PFSK-1 (cell line): ENCODE data around the gene MRPL17.

ENCODE experiments used
- FOXP2 ChIP-seq: optimal IDR thresholded peaks from 2 replicates; pipeline ENCODE3; 2011; ENCODE audit warnings: borderline replicate concordance, control low read depth, inconsistent platforms; ENCODE audit not compliant: insufficient read depth; ENCODE audit errors: extremely low read length, extremely low read depth
- POLR2AphosphoS5 ChIP-seq: IDR thresholded peaks from 2 replicates; pipeline ENCODE4 v1.6.1; 2012; ENCODE audit warnings: low read depth, mild to moderate bottlenecking, control low read depth, low read length, moderate library complexity
- SIN3A ChIP-seq: IDR thresholded peaks from 2 replicates; pipeline ENCODE4 v1.6.1; 2012; ENCODE audit warnings: mild to moderate bottlenecking, low read length, moderate library complexity, borderline replicate concordance; ENCODE audit not compliant: insufficient read depth
- TAF1 ChIP-seq: IDR thresholded peaks from 2 replicates; pipeline ENCODE4 v1.6.1; 2012; ENCODE audit warnings: low read length, control low read depth, borderline replicate concordance; ENCODE audit not compliant: insufficient read depth
- TF ChIP-seq, protein P1 (sequence below), 2 experiments: IDR thresholded peaks; 2 replicates each; pipeline versions ENCODE4 v1.6.1 to v1.8.0; 2011 to 2012; ENCODE audit warnings: low read depth in 2 of 2, low read length in 2 of 2, control low read depth in 1 of 2, inconsistent platforms in 1 of 2, mild to moderate bottlenecking in 1 of 2, moderate library complexity in 1 of 2; ENCODE audit not compliant: insufficient read depth in 1 of 2

MRPL17 gene

DNA sequence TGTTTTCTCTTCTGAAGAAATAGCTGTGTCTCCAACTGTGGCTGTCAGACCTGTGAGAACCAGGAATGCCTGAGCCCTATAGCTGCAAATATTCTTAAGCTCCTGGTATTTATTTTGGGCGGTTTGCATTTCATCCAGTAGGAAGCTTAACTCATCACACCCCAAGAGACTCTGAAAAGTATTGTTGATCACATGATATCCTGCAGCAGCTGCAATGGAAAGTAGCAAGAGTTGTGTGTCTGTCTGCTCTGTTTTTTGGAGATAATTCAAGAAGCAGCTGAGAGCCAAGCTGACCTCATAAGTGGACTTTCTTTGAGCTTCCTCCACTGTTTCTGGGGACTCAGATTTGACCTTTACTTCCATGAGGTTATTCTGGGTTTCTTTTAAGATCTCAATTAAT lies 36.4 kb upstream of the MRPL17 start:
- TF ChIP-seq FOXP2, result no peak
- TF ChIP-seq SIN3A, result no peak
- TF ChIP-seq, protein P1, sequence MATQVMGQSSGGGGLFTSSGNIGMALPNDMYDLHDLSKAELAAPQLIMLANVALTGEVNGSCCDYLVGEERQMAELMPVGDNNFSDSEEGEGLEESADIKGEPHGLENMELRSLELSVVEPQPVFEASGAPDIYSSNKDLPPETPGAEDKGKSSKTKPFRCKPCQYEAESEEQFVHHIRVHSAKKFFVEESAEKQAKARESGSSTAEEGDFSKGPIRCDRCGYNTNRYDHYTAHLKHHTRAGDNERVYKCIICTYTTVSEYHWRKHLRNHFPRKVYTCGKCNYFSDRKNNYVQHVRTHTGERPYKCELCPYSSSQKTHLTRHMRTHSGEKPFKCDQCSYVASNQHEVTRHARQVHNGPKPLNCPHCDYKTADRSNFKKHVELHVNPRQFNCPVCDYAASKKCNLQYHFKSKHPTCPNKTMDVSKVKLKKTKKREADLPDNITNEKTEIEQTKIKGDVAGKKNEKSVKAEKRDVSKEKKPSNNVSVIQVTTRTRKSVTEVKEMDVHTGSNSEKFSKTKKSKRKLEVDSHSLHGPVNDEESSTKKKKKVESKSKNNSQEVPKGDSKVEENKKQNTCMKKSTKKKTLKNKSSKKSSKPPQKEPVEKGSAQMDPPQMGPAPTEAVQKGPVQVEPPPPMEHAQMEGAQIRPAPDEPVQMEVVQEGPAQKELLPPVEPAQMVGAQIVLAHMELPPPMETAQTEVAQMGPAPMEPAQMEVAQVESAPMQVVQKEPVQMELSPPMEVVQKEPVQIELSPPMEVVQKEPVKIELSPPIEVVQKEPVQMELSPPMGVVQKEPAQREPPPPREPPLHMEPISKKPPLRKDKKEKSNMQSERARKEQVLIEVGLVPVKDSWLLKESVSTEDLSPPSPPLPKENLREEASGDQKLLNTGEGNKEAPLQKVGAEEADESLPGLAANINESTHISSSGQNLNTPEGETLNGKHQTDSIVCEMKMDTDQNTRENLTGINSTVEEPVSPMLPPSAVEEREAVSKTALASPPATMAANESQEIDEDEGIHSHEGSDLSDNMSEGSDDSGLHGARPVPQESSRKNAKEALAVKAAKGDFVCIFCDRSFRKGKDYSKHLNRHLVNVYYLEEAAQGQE (IDR thresholded peaks at IDR 0.05; ENCODE audit: insufficient read depth in 1 of 2, low read depth in 2 of 2, low read length in 2 of 2), result no peak
- no peak for TF ChIP-seq POLR2AphosphoS5
- no peak for TF ChIP-seq TAF1

DNA sequence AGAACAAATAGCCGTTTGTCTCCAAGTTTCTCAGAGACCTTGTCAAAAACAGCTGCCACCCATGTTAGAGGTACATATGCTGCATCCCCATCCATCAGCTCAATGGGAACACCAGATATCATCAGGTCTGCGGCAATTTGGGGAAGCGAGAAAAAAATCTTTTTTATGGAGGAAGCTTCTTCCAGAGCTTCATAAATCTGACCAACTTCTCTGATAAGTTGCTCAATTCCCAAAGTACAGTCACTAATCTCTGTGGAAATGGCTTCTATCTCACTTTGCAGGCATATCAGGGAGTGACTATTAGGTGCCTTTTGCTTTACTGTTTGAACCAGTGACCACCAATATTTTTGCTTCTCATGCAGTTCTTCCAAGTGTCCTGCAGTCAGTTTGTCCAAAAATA lies 34.3 kb upstream of the MRPL17 start:
- TF ChIP-seq FOXP2 (no peak), TAF1 (no peak)
- TF ChIP-seq, protein P1 (IDR thresholded peaks at IDR 0.05; ENCODE audit: insufficient read depth in 1 of 2, low read depth in 2 of 2, low read length in 2 of 2), result no peak

DNA sequence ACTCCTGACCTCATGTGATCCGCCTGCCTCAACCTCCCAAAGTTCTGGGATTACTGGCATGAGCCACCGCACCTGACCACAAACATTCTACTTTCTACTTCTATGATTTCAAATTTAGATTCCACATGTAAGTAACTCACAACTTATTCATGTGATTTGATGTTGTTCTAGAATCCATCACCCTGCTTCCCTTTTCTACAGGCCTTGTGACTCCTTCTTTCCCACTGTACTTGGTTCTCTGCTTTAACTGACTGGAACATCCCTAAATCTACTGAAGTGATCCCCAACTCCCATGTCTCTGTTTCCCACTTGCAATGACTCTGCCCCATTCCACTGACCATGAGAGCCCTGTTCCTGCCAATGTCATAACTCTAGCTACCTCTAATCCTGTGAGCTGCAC lies 25.7 kb upstream of the MRPL17 start:
- TF ChIP-seq POLR2AphosphoS5, result no peak
- TF ChIP-seq SIN3A, result no peak
- TF ChIP-seq, protein P1 (IDR thresholded peaks at IDR 0.05; ENCODE audit: insufficient read depth in 1 of 2, low read depth in 2 of 2, low read length in 2 of 2), result no peak
- TF ChIP-seq TAF1, result no peak
- no peak for TF ChIP-seq FOXP2

DNA sequence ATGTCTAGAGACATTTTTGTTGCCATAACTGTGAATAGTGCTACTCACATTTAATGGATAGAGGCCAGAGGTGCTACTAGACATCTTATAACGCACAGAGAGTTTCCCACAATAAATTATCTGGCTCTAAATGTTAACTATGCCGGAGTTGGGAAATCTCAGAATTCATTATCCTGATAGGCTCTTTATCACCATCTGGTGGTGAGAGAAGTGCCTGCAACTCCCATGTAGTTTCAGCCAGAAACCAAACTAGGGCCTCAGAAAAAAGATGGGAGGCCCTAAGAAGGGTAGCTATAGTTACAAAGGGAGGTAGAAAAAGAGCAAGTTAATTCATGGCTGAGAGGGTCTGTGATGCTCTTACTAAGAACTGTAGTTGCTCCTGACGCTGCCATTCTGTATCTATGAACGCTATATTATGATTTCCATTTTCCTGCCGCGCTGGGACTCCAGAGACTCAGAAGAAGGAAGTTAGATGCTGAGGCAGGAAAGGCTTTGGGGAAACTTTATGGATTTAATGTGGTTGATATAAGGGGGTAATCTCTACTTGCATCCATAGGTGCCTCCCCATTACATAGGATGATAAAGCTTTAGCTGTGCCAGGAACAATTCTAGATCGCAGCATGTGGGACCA lies 22.9 kb upstream of the MRPL17 start:
- TF ChIP-seq TAF1 (no peak), SIN3A (no peak), FOXP2 (no peak), POLR2AphosphoS5 (no peak)
- TF ChIP-seq, protein P1 (IDR thresholded peaks at IDR 0.05; ENCODE audit: insufficient read depth in 1 of 2, low read depth in 2 of 2, low read length in 2 of 2), result no peak
